Adipose tissue (tissue), 3 donors: ENCODE measurements around the gene ADCY4. TPM values are rescaled to one million over a fixed set of nuclear protein-coding genes. Genes with fewer than 3 reads are reported as not detected.
A peak's percentile ranks its signal among the peaks of the same experiment; 100 is the strongest.
"Not testable (repeated sequence)": the region's sequence is repeated elsewhere in the genome, so short reads cannot be mapped to it uniquely, and the experiment has no call there.

Source experiments
- H3K27ac ChIP-seq: one replicate; pipeline ENCODE4 v1.5.1; 2013; ENCODE audit warnings: low read depth, low read length
- WGBS, 3 donors: extraction: QIAGEN DNeasy Blood & Tissue Kit; methylation state at CpG; one replicate each; pipeline ENCODE4 v1.1.7; 2013; 5-methylcytosine and 5-hydroxymethylcytosine counted together
- polyA plus RNA-seq, 3 donors: library from polyadenylated mRNA; stranded (reverse); fragments of 200-250 nt; gene quantifications; one replicate each; pipeline ENCODE4 v1.2.3, GENCODE V29; 2013
- donor health status: healthy with polysubstance abuse.
- donor health status: Bipolar disorder and iron deficiency.
- donor health status: healthy.

Gene ADCY4
- polyA plus RNA-seq, 3 donors, result 8.7 to 107 (median 56.4) TPM

GRCh38 chr14:24368562-24369252, 33.8 kb upstream of the ADCY4 start:
- WGBS, 3 donors, result 4 to 8% (median 6%) methylated on average over 30 to 50 of the region's 52 CpGs
- H3K27ac ChIP-seq, result peak overlapping the region; percentile 58

GRCh38 chr14:24368212-24368561, 33.3 kb upstream of the ADCY4 start:
- WGBS, 3 donors, result 1 to 2% (median 1%) methylated on average over 12 to 15 of the region's 15 CpGs
- no peak overlapping the region for H3K27ac ChIP-seq

DNA sequence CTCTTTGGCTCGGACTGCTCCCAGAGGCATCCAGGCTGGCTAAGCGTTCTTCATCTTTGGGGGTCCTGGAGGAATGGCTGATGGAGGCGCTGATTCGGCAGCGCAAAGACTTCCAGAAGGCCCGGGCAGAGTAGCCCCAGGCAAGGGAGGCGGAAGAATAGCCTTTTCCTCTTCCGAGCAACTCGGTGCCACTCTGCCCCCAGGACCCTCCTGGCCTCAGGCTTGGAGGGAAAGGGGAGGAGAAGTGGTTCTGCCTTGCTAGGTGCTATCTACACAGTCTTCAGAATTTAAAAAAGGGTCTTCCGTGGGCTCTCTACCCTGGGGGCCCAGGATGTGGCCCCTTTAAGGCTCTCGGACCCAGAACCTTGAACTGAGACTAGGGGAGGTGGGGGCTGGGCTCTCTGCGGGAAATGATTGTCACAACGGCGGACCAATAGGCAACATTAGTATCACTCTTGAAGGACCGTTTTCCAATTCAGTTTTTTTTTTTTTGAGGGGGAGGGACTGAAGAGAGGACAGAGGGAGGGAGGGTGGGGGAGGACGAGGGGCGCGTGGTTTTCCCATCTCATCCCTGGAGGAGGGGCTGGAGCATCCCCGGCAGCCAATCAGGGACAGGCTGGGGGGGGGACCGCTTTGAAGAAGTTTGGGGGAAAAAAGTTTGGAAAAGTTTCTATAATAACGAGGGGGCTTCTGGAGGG, 32.8 kb upstream of the ADCY4 start, which contains the start of gene NFATC4:
Gene NFATC4, plus strand, starts transcription at position 671 of the 698 bp plus-strand sequence. CDS start 157 bp downstream, outside the sequence.
- peak within 1 kb of the TSS; percentile 84 for H3K27ac ChIP-seq
- 5 to 10% (median 7%) methylated on average over 21 of the region's 21 CpGs for WGBS, 3 donors

DNA sequence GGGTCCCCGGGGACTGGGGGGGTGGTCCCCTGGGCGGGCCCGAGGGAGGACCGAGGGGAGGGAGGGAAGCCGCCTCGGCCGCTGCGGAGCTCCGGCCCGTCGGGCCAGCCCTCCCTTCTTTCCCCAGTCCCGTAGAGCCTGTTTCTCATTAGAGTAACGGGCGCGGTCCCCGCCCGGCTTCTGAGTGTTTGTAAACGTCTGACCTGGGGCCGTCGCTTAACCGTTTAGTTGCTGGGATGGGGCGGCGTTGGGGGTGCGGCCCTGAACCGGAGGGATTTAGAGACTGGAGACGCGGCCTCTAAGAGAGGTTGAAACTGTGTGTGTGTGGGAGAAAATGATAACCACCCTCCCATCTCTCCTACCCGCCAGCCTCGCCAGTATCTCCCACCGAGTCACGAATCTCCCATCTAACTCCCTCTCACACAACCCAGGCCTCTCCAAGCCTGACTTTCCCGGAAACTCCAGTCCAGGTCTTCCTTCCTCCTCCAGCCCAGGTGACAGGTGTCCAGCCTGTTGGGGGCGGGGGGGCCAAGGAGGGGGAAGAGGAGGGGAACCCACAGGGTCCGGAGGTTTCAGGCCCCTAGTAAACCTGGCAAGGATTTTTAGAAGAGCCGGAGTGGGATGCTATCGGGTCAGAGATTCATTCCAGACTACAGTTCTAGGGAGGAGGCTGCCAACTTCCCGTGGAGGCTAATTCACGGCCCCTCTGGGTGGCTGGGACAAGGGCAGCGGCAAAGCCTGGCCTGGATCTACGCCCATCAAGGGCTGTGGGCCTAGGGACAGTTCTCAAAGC, 32.0 kb upstream of the ADCY4 start:
- H3K27ac ChIP-seq, result peak overlapping the region; percentile 84
- 0 to 2% (median 2%) methylated on average over 37 to 40 of the region's 40 CpGs for WGBS, 3 donors

DNA sequence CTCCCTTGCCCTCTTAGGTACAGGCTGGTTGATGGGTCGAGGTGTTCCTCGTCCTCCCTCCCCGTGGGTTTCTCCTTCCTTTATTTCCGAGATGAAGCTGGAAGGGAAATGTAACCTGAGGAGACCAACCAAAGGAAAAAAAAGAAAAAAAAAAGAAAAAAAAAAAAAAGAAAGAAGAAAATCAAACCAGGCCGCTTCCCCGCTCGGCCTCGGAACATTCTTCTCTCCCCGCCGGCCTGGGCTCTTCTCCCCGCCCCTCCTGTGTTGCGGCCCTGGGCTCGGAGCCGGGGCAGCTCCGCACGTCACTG, 31.5 kb upstream of the ADCY4 start:
- H3K27ac ChIP-seq, result peak overlapping the region; percentile 56
- 1 to 4% (median 2%) methylated on average over 16 of the region's 16 CpGs for WGBS, 3 donors

GRCh38 chr14:24365600-24366412, 30.9 kb upstream of the ADCY4 start:
- peak overlapping the region; percentile 56 for H3K27ac ChIP-seq
- 3 to 6% (median 5%) methylated on average over 28 of the region's 28 CpGs for WGBS, 3 donors

DNA sequence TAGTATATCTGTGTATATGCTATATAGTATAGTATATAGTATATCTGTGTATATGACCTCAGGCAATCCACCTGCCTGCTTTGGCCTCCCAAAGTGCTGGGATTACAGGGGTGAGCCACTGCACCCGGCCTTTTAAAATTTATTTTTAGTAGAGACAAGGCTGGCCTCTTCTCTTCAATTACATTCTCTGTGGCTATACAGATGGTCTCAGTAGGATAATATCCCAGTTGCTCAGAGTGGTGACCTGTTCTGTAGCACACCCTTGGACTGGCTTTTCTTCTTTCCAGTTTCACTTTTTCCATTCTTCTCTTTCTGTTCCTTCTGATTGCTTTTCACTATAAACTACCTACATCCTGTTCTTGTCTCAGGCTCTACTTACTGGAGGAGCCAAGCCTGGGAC, 30.0 kb upstream of the ADCY4 start:
- WGBS, 3 donors, result 73 to 89% (median 85%) methylated on average over 1 of the region's 1 CpG
- H3K27ac ChIP-seq, result no peak overlapping the region

DNA sequence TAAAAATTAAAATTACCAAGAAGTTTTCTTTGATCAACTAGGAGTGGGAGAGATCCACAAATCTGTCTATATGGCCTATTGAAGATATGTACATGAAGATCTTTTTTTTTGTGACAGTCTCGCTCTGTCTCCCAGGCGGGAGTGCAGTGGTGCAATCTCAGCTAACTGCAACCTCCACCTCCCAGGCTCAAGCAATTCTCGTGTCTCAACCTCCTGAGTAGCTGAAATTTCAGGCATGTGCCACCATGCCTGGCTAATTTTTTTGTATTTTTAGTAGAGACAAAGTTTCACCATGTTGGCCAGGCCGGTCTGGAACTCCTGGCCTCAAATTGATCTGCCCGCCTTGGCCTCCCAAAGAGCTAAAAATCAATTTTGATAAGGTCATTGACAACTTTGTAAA, 28.5 kb upstream of the ADCY4 start:
- no peak overlapping the region for H3K27ac ChIP-seq
- WGBS, 3 donors, result 90 to 91% (median 90%) methylated on average over 5 of the region's 5 CpGs

- WGBS, 3 donors, result 41 to 73% (median 63%) methylated on average over 2 of the region's 2 CpGs
- no peak overlapping the region for H3K27ac ChIP-seq
Measured at GRCh38 chr14:24362241-24362960, 27.5 kb upstream of the ADCY4 start.

GRCh38 chr14:24361326-24361725, 26.5 kb upstream of the ADCY4 start:
- H3K27ac ChIP-seq, result no peak overlapping the region
- 76 to 88% (median 77%) methylated on average over 2 of the region's 2 CpGs for WGBS, 3 donors

DNA sequence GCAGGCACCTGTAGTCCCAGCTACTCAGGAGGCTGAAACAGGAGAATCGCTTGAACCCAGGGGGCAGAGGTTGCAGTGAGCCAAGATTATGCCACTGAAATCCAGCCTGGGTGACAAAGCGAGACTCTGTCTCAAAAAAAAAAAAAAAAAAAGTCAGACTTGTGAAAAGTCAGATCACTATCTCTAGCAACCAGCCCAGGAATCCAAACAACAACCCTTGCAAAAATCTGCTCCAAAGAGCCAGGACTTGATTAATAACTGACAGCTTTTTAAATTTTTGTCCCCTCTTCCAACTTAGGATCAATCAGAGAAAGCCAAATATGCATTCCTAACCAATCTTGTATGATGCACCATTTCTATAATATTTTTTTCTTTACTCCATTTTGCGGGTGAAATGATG, 25.4 kb upstream of the ADCY4 start:
- whole genome bisulfite sequencing, 3 donors, result 94 to 97% (median 97%) methylated on average over 3 of the region's 3 CpGs
- H3K27ac ChIP-seq, result no peak overlapping the region

DNA sequence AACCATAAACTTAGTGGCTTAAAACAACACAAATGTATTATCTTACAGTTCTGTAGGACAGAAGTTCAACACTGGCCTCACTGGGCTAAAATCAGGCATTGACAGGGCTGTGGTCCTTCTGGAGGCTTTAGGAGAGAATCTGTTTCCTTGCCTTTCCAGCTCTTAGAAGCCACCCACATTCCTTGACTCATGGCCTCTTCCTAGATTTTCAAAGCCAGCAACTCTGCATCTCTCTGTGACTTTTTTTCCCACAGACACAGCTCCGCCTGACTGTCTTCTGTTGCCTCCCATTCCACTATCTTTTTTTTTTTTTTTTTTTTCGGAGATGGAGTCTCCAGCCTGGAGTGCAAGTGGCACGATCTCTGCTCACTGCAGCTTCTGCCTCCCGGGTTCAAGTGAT, 21.3 kb upstream of the ADCY4 start:
- no peak overlapping the region for H3K27ac ChIP-seq
- 85 to 92% (median 86%) methylated on average over 4 of the region's 4 CpGs for WGBS, 3 donors

- no peak overlapping the region for H3K27ac ChIP-seq
- 69 to 89% (median 72%) methylated on average over 7 of the region's 7 CpGs for WGBS, 3 donors
Measured at GRCh38 chr14:24355009-24355408, 20.1 kb upstream of the ADCY4 start.

GRCh38 chr14:24354482-24354825, 19.6 kb upstream of the ADCY4 start:
- WGBS, 3 donors, result 86 to 91% (median 89%) methylated on average over 3 of the region's 3 CpGs
- not testable (repeated sequence) for H3K27ac ChIP-seq

GRCh38 chr14:24353559-24354481, 18.9 kb upstream of the ADCY4 start:
- WGBS, 3 donors, result 47 to 88% (median 72%) methylated on average over 4 to 5 of the region's 5 CpGs
- H3K27ac ChIP-seq, result no peak overlapping the region

DNA sequence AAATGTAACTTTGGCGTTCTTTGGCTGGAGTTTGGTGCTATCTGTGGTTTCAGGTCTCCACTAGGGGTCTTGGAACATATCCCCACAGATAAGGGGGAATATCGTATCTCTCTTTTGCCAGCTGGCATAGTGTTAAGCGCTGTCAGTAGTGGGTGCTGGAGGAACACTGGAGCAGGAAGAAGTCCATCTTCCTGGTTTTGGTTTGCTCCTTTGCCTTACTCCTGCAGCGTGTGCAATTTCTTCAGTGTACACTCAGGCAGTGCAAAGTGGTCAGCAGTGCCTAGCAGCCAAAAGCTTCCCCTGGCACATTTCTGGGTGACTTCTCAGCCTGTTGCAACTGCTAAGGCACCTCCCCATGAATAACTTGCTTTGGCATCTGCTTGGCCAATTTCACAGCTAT, 16.6 kb upstream of the ADCY4 start:
- no peak overlapping the region for H3K27ac ChIP-seq
- WGBS, 3 donors, result 22 to 28% (median 25%) methylated on average over 4 of the region's 4 CpGs

DNA sequence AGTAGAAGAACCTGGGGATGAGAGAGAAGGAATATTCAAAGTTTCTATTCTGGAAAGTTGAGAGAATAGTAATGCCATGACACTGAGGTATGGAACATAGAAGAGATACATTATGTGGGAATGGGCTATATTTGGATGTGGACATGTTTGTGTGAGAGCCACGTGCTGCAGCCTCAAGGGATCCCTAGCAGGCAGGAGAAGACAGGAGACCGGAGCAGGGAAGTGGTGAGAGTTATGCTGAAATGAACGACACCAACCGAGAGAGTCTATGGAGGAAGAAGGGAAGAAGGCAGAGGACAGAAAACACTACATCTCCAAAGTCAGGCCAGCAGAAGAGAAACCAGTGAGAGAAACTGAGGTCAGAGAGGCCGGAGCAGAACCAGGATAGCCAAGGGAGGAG, 14.9 kb upstream of the ADCY4 start:
- no peak overlapping the region for H3K27ac ChIP-seq
- WGBS, 3 donors, result 73 to 78% (median 76%) methylated on average over 5 of the region's 5 CpGs
